ENCODE results near the gene NMNAT3.

The NMNAT3 gene

DNA sequence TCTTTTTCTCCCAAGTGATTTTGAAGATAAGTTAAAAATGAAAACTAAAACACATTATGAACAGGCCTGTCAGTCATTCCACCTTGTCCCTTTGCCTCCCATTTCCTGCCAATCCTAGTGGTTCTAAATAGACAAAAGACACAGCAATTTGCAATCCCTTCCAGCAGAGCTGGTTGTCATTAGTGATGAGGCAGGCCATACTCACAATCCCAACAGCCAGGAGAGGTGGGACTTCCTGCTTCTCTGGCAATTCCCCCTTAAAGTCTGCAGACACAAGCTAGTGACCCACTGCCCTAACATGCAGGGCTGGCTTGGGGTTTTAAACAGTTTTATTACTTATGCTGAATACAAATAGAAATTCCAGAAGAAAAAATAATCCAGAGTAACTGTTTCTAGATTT is 99.9 kb downstream of the NMNAT3 start:
- DNase-seq, result no peak

DNA sequence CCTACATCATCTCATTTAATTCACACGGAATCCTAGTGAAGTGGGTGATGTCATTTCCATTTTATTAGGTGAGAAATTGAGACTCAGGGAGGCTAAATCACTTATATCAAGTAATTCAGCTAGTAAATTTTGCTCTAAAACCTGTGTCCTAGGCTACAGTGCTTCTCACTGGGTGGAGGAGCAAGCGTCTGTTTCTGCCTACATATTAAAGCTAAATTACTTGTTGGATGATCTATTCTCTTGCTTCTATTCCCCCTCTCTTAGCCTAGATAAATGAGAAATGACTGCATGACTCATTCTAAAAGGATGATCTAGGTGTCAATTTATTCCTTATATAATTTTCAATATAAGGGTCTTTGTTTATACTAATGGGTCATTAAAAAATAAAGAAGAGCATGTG is 100.4 kb downstream of the NMNAT3 start:
- DNase-seq, result no peak

DNA sequence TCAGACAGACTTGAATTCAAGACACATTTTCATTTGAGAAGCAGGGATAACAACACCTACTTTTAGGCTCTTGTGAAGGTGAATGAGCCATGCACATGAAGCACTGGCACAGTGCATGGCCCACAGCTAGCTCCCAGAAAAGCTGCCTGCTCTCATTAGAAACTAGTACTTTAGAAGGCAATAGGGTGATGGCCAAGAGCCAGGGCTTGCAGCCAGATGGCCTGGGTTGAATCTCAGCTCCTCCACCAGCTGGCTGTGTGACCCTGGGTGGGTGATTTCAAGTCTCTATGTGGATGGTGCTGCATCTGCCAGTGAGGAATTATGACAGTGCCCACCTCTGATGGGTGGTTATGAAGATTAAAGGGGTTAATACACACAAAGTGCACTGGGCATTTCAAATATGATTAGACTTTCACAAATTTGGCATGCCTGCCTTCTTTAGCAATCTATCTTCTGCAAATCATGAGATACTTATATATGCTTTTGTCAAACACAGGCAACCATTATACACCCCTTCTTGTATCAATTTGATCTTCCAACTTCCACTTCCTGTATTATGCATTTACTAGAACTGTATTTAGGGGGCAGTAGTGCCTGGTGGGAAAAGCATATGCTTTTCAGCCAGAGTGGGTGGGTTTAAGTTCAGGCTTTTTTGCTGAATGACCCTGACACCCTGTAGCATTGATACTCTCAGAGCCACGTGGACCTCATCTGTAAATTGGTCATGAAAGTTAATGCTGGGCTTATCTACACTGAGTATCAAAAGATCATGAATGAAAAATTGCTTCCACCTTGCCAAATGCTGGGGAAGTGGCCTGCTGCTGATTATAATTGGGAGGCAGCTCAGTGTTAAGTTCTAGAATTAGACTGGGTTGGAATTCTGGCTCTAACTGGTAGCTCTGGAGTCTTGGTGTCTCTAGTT is 103.5 kb downstream of the NMNAT3 start:
- no peak for DNase-seq

DNA sequence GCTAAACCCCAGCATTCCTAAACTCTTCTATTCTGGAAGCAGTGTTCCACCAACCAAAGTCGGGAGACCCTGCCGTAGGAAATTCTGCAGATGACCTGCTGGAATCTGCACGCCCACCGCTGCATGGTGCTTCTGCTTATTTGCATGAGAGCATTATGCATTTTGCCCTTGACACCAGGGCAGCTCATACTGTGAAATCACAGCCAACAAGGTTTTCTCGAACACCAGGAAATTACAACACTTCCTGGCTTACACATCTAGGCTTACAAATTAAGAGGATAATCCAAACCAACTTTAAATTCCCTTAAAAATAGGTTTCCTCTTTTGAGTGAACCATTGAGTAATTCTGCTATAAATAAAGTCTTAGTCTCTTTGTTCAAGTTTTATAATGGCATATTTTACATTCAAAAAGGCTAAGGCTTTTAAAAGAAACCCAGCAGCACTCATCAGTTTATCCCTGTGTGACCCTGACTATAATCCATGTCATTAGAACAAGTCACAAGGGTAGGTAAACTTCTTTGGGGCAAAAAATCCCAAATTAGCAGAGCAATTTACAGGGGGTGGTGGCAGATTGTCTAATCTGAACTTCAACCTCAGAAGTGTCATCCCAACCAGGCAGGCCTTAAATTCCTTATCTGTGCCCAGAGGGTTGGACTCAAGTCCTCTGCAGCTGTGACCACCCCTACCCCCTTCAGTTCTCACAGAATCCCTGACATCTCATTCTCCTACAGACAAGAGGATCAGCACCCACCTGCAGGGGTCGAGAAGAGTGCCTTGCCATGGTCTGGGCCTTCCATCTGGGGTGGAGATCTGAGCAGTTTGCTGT is 104.7 kb downstream of the NMNAT3 start:
- DNase-seq, result peak; percentile 88

DNA sequence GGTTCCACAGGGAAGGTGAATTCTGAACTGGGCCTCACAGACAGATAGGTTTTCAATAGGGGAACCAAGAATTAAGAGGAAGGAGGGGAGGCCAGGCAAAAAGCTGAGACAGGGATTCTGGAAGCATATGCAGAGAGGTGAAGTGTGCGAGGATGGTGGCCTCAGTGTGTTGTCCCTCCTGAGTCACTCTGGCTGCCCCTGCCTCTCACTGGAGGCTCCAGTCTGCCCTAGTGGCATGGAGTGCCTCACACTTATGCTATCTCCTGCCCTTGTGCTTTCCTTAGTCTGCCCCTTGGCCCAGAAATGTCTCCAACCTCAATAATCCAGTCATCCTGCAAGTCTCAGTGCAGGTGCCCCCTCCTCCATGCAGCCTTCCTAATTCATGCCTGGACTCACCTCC is 106.1 kb downstream of the NMNAT3 start:
- no peak for DNase-seq

DNA sequence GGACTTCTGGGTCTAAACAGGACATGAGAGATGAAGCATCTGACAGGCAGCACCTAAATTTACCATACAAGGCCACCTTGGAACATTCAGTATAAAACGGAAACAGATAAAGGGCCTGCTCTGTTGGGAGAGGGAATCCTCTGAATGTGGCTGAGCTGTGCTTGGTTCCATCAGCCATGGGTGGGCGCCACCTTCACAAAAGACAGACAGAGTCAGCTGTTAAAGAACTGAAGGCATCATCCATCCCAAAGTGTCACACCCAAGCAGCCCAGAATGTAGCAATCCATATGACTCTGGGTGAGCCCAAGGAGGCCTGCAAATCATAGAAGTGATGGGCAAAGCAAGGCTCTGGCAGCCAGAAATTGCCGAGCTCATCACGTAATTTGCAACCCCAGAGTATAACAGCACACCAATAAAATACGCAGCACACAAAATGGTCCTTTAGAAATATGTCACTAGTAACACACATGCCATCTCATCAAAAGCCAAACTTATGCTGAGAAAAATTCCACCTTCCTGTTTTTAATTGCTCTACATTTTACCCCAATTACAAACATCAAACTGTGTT is 113.4 kb downstream of the NMNAT3 start:
- DNase-seq, result peak; percentile 51

DNA sequence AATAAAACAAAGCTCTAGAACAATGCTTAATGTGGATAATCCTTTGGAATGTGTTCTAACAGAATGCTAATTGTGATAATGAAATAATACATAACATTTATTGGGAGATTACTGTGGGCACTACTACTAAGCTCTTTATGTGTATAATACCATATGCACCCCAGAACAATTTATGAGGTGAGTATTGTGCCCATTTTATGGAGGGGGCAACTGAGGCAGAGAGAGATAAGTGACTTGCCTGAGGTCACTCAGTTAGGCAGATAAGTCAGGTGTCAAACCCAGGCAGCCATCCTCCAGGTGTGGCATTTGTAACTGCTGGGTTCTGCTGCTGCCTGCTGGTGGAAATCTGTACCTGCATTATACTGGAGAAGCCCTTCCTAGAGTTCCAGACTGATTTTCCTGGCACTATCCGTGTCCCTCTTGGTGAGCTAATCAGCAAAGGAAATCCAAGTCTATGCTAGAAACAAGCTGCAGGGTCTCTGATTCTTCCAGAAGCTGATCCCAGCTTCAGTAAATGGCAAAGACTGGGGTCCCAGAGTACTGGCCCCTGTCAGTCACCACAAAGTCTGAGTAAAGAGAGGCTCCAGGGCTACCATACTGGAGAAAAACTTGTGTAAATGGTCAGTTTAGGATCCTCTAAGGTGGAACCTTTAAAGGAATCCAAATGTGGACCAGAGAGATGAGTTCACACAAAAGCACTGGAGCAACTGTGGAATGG is 115.7 kb downstream of the NMNAT3 start:
- no peak for DNase-seq

DNA sequence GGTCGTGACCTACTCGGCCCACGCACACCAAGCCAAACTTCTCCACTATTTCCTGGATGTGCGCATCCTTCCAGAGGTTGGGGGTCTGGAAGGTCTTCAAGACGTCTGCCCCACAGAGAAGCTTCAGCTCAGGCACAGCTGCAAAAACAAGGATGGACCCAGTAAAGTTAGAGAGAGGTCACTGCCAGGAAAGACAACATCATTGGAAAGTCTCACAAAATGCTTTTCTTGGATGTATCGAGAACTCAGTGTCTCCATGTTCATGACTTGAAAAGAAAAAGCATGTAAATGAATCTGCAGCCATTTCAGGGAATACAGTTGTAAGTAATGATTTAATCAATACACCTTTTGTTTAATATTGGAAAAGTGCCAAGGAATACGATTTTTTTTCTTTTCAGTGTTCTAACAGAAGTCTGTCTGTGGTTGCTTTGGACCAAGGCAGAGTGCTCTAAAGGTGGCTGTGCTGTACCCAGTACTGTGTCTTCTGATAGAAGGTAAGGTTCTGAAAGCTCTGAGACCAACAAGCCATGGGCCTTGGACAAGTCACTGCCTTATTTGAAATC is 116.4 kb downstream of the NMNAT3 start:
- DNase-seq, result no peak

DNA sequence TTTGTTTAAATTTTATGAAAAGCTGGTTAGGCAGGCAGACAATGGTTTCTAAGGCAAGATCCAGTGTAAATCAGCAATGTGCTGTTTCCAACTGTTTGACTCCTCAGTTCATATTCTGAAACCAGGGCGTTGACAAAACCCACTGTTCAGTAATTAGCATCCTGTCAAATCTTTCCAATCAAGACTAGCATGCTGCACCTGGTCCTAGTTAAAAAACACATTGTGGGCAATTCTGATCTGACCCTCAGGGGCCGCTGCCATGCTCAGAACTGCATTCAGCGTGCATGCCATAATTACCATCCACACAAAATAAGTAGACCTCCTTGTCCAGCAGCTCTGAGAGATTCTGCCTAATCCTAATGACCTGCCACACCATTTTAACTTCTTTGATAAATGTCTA is 117.4 kb downstream of the NMNAT3 start:
- DNase-seq, result no peak

DNA sequence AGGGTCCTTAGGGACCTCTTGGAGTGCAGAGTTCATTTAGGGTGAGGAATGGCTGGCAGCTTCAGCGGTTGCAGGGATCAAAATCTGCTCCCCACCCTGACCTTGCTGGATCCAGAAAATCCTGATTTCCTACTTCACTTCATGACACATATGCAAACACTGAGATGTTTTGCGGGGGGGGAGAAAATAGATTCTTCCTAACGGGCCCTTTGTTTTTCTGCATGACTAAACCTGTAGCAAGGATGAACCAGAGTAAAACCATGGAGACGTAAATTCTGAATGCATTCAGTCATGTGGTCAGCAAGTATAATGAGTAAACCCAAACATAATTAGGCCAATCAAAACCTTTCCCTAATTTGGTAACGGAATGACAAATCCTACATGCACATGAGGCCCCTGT is 118.2 kb downstream of the NMNAT3 start:
- no peak for DNase-seq

DNA sequence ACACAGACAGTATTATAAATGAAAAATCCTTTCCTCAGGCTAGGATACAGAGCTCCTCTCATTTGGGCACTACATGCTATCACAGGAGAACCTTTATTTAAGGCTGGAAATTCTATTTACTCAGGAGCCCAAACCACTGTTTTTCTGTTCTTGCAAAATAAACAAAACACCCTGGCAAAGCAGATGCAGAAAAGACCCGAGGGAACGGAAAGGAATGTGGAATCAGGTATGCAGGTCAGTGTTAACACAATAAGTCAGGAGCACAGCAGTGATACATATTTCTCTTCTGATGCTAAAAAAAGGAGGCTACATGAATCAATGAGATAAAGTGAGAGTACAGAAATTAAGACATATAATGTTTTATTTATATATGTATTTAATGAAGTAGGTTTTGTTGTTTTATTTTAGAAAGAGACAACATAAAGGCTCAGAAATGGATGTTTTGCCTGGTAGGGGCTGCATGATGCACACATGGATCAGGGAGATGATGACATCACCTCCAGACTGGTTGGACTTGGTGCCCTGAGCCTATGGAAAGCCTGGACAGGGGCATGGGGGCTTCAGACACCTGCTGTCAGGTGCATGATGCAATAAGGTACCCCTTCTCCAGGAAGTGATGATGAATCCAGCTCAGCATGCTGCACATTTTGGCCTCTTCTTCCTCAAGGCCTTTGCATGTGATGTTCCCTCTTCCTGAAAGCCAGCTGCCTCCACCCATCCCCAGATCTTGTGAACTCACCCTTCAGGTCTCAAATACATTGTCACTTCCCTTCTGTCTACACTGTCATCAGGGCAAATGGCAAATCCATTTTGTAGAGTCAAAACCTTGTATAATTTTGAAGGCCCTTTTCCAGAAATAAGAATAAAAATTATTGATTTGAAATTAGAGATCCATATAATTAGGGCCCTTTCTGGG is 119.2 kb downstream of the NMNAT3 start:
- DNase-seq, result no peak

DNA sequence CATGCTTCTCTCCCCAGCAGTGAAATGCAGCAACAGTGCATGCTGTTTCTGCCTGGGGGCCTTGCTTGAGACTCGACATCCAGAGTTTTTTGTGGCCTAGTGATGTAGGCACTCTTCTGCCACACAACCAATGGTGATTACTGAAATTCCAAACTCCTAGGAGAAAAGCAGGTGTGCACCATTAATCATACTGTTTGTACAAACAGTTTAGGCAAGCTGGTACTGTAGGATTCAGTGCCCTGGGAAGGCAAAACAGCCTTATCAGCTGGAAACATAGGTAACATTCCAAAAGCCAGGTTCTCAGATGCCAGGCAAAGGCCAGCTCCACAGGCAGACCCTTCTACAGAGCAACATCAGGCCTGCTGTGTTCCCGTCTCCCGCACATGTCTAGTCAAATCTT is 120.7 kb downstream of the NMNAT3 start:
- DNase-seq, result no peak

DNA sequence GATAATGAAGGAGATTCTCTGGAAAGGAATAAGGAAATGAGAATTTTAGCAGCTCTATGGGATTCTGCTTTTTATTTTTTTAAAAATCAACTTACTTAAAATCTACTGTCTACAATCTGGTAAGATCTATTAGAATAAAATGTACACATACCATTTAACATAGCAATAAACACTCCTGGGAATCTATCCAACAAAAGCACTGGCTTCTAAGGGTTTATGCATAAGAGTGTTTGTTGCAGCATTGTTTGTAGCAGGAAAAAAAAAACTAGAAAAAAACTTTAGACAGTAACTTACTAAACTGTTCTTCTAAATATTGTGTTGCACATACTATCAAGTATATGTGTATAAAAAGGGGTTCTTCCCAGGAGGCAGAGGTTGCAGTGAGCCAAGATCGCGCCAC is 122.5 kb downstream of the NMNAT3 start:
- DNase-seq, result no peak

DNA sequence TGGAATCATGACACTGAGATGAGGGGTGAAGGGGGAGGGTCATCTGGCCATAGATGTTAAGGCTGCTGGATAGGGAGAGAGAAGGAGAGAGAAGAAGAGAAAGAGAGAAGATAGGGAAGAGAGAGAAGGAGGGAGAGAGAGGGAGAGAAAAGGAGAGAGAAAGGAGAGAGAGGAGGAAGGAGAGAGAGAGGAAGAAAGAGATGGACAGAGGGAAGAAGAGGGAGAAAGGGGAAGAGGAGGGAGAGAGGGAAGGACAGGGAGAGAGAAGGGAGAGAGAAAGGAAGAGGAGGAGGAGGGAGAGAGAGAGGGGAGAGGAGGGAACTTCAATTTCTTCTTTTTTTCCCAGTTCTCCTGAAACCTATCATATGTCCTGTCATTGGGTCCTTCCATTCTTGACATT is 123.1 kb downstream of the NMNAT3 start:
- DNase-seq, result no peak

DNA sequence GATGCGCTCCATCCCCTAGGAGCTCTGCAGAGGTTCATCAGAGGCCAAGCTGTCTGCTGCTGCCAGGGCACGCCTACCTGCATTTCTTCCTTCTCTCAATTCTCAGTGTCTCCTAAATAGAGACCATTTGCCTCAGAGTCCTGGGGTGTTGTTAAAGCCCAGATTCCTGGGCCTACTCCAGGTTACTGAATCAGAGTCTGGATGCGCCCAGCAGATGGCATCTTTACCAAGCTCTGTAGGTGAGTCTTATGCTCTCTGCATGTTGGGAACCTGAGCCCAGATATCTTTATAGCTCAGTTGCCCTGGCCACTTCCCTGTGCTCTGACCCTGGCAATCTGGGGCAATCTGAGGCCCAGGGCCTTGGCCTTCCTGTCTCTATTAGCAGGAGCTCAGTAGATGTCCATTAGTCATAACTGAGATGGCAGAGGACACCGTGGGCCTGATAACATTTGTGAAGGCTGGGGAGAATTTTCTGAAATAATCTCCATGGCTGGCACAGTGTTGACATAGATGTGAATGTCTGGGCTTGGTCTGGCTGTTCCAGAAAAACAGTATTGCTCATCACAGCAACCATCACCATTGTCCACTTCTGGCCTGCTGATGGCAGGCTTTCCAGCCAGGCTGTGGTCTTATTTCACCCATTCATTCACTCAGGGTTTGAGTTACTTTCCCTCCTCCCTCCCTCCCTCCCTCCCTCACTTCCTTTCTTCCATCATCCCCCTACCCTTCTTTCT is 125.0 kb downstream of the NMNAT3 start:
- DNase-seq, result no peak

DNA sequence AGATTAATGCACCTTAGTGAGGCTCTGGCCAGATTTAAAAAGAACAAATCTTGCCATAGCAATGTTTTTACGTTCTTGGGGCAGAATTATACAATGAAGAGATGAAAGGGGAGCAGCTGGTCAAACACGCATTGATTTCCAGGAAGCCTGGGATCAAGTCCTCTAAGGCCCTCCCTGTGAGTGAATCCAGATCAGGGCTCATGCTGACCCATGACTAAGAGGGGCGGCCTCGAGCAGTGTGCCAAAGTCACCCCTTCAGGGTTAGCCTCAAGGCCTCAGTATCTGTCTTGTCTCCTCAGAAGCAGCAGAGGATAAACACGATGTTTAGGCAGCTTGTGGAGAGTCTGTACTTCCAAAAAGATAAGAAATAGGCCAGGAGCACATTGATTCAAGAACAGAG is 129.0 kb downstream of the NMNAT3 start:
- DNase-seq, result no peak

DNA sequence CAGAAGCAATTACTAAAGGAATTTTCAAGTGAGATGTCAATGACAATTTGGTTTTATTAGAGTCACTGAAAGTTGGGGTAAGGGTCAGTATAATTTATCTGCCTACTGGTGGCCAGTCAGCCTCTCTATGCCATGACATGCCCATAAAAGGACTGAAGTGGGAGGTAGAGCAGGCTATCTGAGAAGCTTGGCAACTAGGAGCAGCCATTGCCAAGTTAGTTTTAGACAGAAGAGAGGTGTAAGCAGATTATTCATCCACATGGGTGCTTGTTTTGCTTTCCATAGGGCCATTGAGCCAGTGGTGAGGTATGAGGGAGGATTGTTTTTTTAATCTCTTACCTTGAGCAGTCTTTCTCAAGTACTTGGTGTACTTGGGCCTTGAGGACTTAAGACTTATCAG is 130.1 kb downstream of the NMNAT3 start:
- no peak for DNase-seq

DNA sequence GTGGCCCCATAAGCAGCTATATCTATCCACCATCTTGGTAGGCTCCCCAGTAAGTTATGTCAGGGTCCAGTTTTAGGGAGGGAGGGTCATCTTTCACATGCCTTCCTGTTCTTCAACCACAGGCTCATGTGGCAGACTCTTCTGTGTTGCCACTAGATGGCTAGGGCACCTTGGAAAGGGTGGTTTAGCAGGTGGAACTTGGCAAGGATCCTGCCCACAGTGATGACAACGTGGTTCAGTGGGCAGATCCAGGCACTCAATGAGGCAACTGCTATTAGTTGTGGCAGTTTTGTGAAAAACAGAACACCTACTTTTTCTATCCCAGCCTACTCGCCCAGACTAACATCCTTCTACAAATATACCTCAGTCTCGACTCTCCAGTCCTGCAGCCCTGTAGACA is 131.0 kb downstream of the NMNAT3 start:
- no peak for DNase-seq

DNA sequence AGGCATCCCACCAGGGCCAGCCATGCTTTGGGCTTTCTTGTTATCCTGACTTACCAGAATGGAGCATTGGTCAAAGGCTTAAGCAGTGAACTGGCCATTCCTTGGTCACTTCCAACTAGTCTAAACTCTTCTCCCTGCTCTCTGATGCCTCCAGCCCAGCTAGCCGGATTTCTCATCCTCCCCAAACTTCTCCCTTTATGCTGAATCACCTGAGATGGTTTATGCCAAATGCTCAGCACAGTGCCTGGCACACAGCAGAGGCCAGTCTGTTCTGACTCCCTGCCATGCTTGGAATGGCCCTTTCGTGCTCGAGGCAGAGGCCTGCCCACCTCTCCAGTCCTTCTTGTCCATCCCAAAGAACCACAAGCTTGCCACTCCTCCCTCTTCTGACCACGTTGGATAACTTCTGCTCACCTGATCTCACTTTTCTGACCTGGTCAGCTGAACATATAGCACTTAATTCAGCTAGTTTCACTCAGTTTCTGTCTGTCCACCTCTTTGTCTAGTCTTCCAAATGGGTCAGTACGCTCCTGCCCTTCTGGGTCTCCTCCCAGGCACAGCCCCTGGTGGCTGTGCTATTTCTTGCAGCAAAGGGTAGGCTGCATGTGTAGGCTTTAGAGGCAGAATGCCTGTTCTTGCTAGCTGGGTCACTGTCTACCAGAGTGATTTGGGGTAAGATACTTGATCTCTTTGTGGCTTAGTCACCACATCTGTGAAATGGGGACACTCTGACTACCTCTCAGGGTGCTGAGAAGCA is 136.1 kb downstream of the NMNAT3 start:
- DNase-seq, result no peak
